H9 (cell line): ENCODE measurements around the gene DGKG. TPM values are rescaled to one million over a fixed set of nuclear protein-coding genes. Genes with fewer than 3 reads are reported as not detected.

Experiments used
- DNase-seq: peaks from one replicate; pipeline ENCODE4 v3.0.0-alpha.2; 2017
- H2AFZ ChIP-seq: one replicate; pipeline ENCODE4 v1.6.1; 2013; ENCODE audit warnings: mild to moderate bottlenecking, low read length, control low read depth, moderate library complexity
- H2AK5ac ChIP-seq: 2 replicates; pipeline ENCODE4 v1.6.1; 2013; ENCODE audit warnings: low read length, control low read depth, mixed read lengths; ENCODE audit not compliant: insufficient read length
- H2BK120ac ChIP-seq: one replicate; pipeline ENCODE4 v1.6.1; 2013; ENCODE audit warnings: low read depth, mild to moderate bottlenecking, low read length, control low read depth, inconsistent platforms; ENCODE audit not compliant: poor library complexity, severe bottlenecking
- H2BK12ac ChIP-seq: 2 replicates; pipeline ENCODE4 v1.6.1; 2013; ENCODE audit warnings: low read length, control low read depth, mixed read lengths, low read depth; ENCODE audit not compliant: insufficient read length
- H2BK15ac ChIP-seq: 2 replicates; pipeline ENCODE4 v1.6.1; 2013; ENCODE audit warnings: low read depth, low read length, control low read depth
- H2BK20ac ChIP-seq: one replicate; pipeline ENCODE4 v1.6.1; 2013; ENCODE audit warnings: low read depth, mild to moderate bottlenecking, low read length, control low read depth, inconsistent platforms; ENCODE audit not compliant: poor library complexity, severe bottlenecking
- H2BK5ac ChIP-seq: 2 replicates; pipeline ENCODE4 v1.6.1; 2013; ENCODE audit warnings: low read length, control low read depth, mixed read lengths; ENCODE audit not compliant: insufficient read length
- H3K14ac ChIP-seq: 2 replicates; pipeline ENCODE4 v1.6.1; 2013; ENCODE audit warnings: low read length, control low read depth; ENCODE audit not compliant: insufficient read depth
- H3K18ac ChIP-seq: 2 replicates; pipeline ENCODE4 v1.6.1; 2013; ENCODE audit warnings: low read depth, mild to moderate bottlenecking, mixed read lengths, low read length, control low read depth; ENCODE audit not compliant: insufficient read length
- H3K23ac ChIP-seq: 2 replicates; pipeline ENCODE4 v1.6.1; 2013; ENCODE audit warnings: low read length, control low read depth, mixed read lengths, low read depth; ENCODE audit not compliant: insufficient read length
- H3K23me2 ChIP-seq: 2 replicates; pipeline ENCODE4 v1.6.1; 2013; ENCODE audit warnings: low read depth, mild to moderate bottlenecking, mixed read lengths, low read length, control low read depth; ENCODE audit not compliant: insufficient read length, poor library complexity, severe bottlenecking
- H3K27ac ChIP-seq: 2 replicates; pipeline ENCODE4 v1.5.1; 2013; ENCODE audit warnings: low read length, control low read depth, mixed read lengths, low read depth; ENCODE audit not compliant: insufficient read length
- H3K27me3 ChIP-seq: 2 replicates; pipeline ENCODE4 v1.6.1; 2013; ENCODE audit warnings: low read length, control low read depth, inconsistent platforms; ENCODE audit not compliant: insufficient read depth
- H3K4ac ChIP-seq: 2 replicates; pipeline ENCODE4 v1.6.1; 2013; ENCODE audit warnings: low read depth, mild to moderate bottlenecking, control low read depth, inconsistent platforms, low read length, moderate library complexity
- H3K4me1 ChIP-seq: 2 replicates; pipeline ENCODE4 v1.6.1; 2013; ENCODE audit warnings: low read length, control low read depth, inconsistent platforms; ENCODE audit not compliant: insufficient read depth
- H3K4me2 ChIP-seq: 2 replicates; pipeline ENCODE4 v1.6.1; 2013; ENCODE audit warnings: low read length, control low read depth, mixed read lengths; ENCODE audit not compliant: insufficient read length, insufficient read depth
- H3K56ac ChIP-seq: 2 replicates; pipeline ENCODE4 v1.6.1; 2013; ENCODE audit warnings: low read depth, mild to moderate bottlenecking, mixed read lengths, low read length, control low read depth; ENCODE audit not compliant: insufficient read length
- H3K79me1 ChIP-seq: 2 replicates; pipeline ENCODE4 v1.6.1; 2013; ENCODE audit warnings: low read depth, mild to moderate bottlenecking, moderate library complexity, low read length, control low read depth, inconsistent platforms; ENCODE audit not compliant: insufficient read depth, poor library complexity, severe bottlenecking
- H3K79me2 ChIP-seq: 2 replicates; pipeline ENCODE4 v1.6.1; 2013; ENCODE audit warnings: low read length, control low read depth, inconsistent platforms; ENCODE audit not compliant: insufficient read depth
- H3K9ac ChIP-seq: 2 replicates; pipeline ENCODE4 v1.6.1; 2013; ENCODE audit warnings: low read length, control low read depth, mixed read lengths; ENCODE audit not compliant: insufficient read length; ENCODE audit errors: extremely low read depth
- H3K9me3 ChIP-seq: one replicate; pipeline ENCODE4 v1.6.1; 2013; ENCODE audit warnings: low read depth, low read length, inconsistent platforms; ENCODE audit not compliant: control insufficient read depth
- H3T11ph ChIP-seq: one replicate; pipeline ENCODE4 v1.6.1; 2013; ENCODE audit warnings: mild to moderate bottlenecking, low read length, control low read depth, inconsistent platforms
- H4K20me1 ChIP-seq: one replicate; pipeline ENCODE4 v1.6.1; 2013; ENCODE audit not compliant: control insufficient read depth, insufficient read length, insufficient read depth
- H4K5ac ChIP-seq: 2 replicates; pipeline ENCODE4 v1.6.1; 2013; ENCODE audit warnings: low read depth, mild to moderate bottlenecking, mixed read lengths, low read length, control low read depth; ENCODE audit not compliant: insufficient read length
- H4K8ac ChIP-seq: replicated peaks from 2 replicates; pipeline ENCODE4 v1.6.1; 2013; ENCODE audit warnings: low read length, control low read depth, mixed read lengths, low read depth; ENCODE audit not compliant: insufficient read length
- H4K91ac ChIP-seq: 2 replicates; pipeline ENCODE4 v1.6.1; 2013; ENCODE audit warnings: low read depth, mild to moderate bottlenecking, moderate library complexity, mixed read lengths, low read length, control low read depth; ENCODE audit not compliant: insufficient read length
- H3K27ac Mint-ChIP-seq, 3 experiments: 2 replicates in 2 of 3; 3 replicates in 1 of 3; pipeline ENCODE4 v1.8.0; 2020 to 2021; ENCODE audit warnings: mixed read lengths in 3 of 3, mild to moderate bottlenecking in 1 of 3, moderate library complexity in 1 of 3
- H3K27me3 Mint-ChIP-seq: 2 replicates; pipeline ENCODE4 v1.8.0; 2021; ENCODE audit warnings: low read depth, mild to moderate bottlenecking, moderate library complexity, mixed read lengths
- H3K36me3 Mint-ChIP-seq, 3 experiments: 2 replicates in 2 of 3; 3 replicates in 1 of 3; pipeline ENCODE4 v1.8.0; 2020 to 2021; ENCODE audit warnings: low read depth in 3 of 3, mixed read lengths in 3 of 3; ENCODE audit not compliant: insufficient read depth in 1 of 3
- H3K4me1 Mint-ChIP-seq, 2 experiments: 2 replicates each; pipeline ENCODE4 v1.8.0; 2020; ENCODE audit warnings: mixed read lengths in 2 of 2
- H3K4me3 Mint-ChIP-seq, 2 experiments: 2 replicates in 1 of 2; 3 replicates in 1 of 2; pipeline ENCODE4 v1.8.0; 2020 to 2021; ENCODE audit warnings: mild to moderate bottlenecking in 2 of 2, mixed read lengths in 2 of 2, moderate library complexity in 1 of 2
- H3K9me3 Mint-ChIP-seq, 2 experiments: 2 replicates in 1 of 2; 3 replicates in 1 of 2; pipeline ENCODE4 v1.8.0; 2020; ENCODE audit warnings: mild to moderate bottlenecking in 2 of 2, mixed read lengths in 2 of 2, moderate library complexity in 1 of 2
- WGBS: extraction: QIAGEN DNeasy Blood & Tissue Kit; methylation state at CpG from one replicate; pipeline ENCODE4 v1.1.7; 2013; ENCODE audit warnings: missing lambda C conversion rate, low lambda C conversion rate, mixed read lengths; ENCODE audit not compliant: insufficient read length; ENCODE audit errors: extremely low coverage; 5-methylcytosine and 5-hydroxymethylcytosine counted together
- total RNA-seq: library from RNA; stranded (reverse); gene quantifications from 2 replicates; pipeline ENCODE4 v1.2.1, GENCODE V29; 2021
- TF ChIP-seq, protein P1 (sequence below): fragments of 200-600 bp; sonication (generic); conservative IDR thresholded peaks from 3 replicates; pipeline ENCODE4 v1.8.0; 2021; ENCODE audit warnings: antibody characterized with exemption, mild to moderate bottlenecking

DGKG gene
- total RNA-seq, 1 experiment from 2014 or later, result not detected

DNA sequence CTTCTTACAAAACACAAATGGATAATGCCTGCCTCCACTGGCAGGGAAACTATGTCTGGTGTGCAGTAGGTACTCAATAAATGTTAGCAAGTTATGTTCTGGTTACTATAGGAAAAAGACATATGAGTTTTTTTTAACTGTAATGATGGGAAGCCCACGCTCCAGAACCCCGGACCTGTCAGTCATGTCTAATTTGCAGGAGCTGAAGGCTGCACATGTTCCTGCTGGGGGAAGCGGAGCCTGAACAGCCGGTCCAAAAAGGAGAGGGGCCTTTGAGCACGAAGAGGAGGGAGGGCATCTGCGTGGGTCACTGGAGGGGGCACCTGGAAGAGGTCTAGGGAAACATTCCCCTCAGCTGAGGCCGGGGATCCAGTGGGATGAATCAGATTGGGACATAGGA is 113.2 kb downstream of the DGKG start:
- no peak overlapping the region for H2BK12ac ChIP-seq
- no peak overlapping the region for H2BK120ac ChIP-seq
- no peak for DNase-seq
- Mint-ChIP-seq H3K27ac (no peak overlapping the region), H3K4me1 (peaks cover 0 to 5% of the 10 kb centered on the region in 2 experiments; a peak in 1 of 4 replicates), H3K9me3 (no peaks in the 10 kb centered on the region), H3K4me3 (no peak overlapping the region), H3K36me3 (no peaks in the 10 kb centered on the region), H3K27me3 (peaks cover 26% of the 10 kb centered on the region)
- no peaks in the 10 kb centered on the region for H3K79me2 ChIP-seq
- H2AFZ ChIP-seq, result no peak overlapping the region
- no peak overlapping the region for H3K23ac ChIP-seq
- no peak overlapping the region for H3K4me2 ChIP-seq
- H3K79me1 ChIP-seq, result no peaks in the 10 kb centered on the region
- H3K9me3 ChIP-seq, result no peaks in the 10 kb centered on the region
- no peak overlapping the region for H2BK15ac ChIP-seq
- no peaks in the 10 kb centered on the region; the same call in 1 of the 2 replicates for H3K27me3 ChIP-seq
- no peak overlapping the region for H3K14ac ChIP-seq
- H4K8ac ChIP-seq, result no peak overlapping the region
- no peak overlapping the region for H3K56ac ChIP-seq
- H3K18ac ChIP-seq, result no peak overlapping the region
- no peak overlapping the region for H3K27ac ChIP-seq
- H3T11ph ChIP-seq, result no peak overlapping the region
- H2BK20ac ChIP-seq, result no peak overlapping the region
- TF ChIP-seq, protein P1, sequence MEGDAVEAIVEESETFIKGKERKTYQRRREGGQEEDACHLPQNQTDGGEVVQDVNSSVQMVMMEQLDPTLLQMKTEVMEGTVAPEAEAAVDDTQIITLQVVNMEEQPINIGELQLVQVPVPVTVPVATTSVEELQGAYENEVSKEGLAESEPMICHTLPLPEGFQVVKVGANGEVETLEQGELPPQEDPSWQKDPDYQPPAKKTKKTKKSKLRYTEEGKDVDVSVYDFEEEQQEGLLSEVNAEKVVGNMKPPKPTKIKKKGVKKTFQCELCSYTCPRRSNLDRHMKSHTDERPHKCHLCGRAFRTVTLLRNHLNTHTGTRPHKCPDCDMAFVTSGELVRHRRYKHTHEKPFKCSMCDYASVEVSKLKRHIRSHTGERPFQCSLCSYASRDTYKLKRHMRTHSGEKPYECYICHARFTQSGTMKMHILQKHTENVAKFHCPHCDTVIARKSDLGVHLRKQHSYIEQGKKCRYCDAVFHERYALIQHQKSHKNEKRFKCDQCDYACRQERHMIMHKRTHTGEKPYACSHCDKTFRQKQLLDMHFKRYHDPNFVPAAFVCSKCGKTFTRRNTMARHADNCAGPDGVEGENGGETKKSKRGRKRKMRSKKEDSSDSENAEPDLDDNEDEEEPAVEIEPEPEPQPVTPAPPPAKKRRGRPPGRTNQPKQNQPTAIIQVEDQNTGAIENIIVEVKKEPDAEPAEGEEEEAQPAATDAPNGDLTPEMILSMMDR, result no peak
- H3K4me1 ChIP-seq, result no peaks in the 10 kb centered on the region; the same call in 1 of the 2 replicates
- no peak overlapping the region for H2BK5ac ChIP-seq
- WGBS, result no CpG with 5 or more reads among the region's 7 CpGs
- no peak overlapping the region for H4K5ac ChIP-seq
- H3K23me2 ChIP-seq, result no peaks in the 10 kb centered on the region
- no peak overlapping the region for H2AK5ac ChIP-seq
- no peak overlapping the region for H3K4ac ChIP-seq
- no peak overlapping the region for H3K9ac ChIP-seq
- H4K91ac ChIP-seq, result no peak overlapping the region
- no peaks in the 10 kb centered on the region for H4K20me1 ChIP-seq
